ENCODE data around the gene ZNF217. TPM values are rescaled to one million over a fixed set of nuclear protein-coding genes. Genes with fewer than 3 reads are reported as not detected.

The ZNF217 gene
- total and polyA plus RNA-seq, 9 of the 15 experiments (the other 6 are each of a cell fraction or from before 2014, with no cell fraction given), result 3.0 to 41.8 (median 16.8) TPM

DNA sequence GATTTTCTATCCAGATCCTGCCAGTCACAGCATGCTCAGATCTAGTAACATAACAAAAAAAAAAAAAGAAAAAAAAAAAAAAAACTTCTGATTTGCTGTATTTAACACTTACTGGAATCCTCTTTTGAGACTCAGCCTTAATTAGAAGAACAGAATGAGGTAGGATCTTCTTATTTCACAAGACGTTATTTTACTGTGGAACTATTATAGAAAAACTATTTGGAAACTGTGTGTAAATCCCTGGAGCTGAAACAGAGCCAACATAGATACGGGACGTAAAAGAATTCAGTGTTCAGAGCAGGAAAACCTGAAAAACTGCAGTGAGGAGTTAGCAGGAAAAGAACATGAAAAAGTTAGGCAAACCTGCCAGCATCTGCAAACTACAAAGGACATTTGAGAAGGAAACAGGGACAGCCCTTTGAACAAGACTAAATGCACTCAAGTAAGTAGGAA lies 3.4 kb upstream of the ZNF217 start:
- intact Hi-C loops (cut with micrococcal nuclease), result no loop called here
- H3K27ac ChIP-seq (ENCODE audit: extremely low read depth, low read depth, low read length), result peak overlapping the region; percentile 25; the same call in 1 of the 3 replicates
- no peaks in the 10 kb centered on the region for H3K9me1 ChIP-seq (ENCODE audit: control insufficient read depth, insufficient read depth, low read length)

More for the DNA sequence above, 3.4 kb upstream of the ZNF217 start:
- 46% methylated on average over 3 of the region's 3 CpGs for WGBS (ENCODE audit: insufficient coverage, low coverage, missing lambda C conversion rate)
- in situ Hi-C loops (cut with MboI), result no loop called here
- peak overlapping the region in 1 of 2 experiments; percentile 69; a peak in 1 of 4 replicates for H3K9ac ChIP-seq (ENCODE audit: insufficient read depth in 1 of 2, low read depth in 2 of 2, low read length in 2 of 2)
- no peak overlapping the region for H3K4me3 ChIP-seq
- no peaks in the 10 kb centered on the region for H4K20me1 ChIP-seq (replicated peaks; ENCODE audit: control insufficient read depth, insufficient read depth, low read length)
- POLR2A ChIA-PET, result interaction anchor here (1.0 to 1.6 kb wide), 6 partner anchors 9 to 173 kb away, joined by 3 to 8 read pairs (median 4); no protein-coding TSS in a partner anchor
- no peak overlapping the region; the same call in 1 of the 2 replicates for H3K4me2 ChIP-seq (ENCODE audit: insufficient read depth, low read length)
- TF ChIP-seq, protein P1, sequence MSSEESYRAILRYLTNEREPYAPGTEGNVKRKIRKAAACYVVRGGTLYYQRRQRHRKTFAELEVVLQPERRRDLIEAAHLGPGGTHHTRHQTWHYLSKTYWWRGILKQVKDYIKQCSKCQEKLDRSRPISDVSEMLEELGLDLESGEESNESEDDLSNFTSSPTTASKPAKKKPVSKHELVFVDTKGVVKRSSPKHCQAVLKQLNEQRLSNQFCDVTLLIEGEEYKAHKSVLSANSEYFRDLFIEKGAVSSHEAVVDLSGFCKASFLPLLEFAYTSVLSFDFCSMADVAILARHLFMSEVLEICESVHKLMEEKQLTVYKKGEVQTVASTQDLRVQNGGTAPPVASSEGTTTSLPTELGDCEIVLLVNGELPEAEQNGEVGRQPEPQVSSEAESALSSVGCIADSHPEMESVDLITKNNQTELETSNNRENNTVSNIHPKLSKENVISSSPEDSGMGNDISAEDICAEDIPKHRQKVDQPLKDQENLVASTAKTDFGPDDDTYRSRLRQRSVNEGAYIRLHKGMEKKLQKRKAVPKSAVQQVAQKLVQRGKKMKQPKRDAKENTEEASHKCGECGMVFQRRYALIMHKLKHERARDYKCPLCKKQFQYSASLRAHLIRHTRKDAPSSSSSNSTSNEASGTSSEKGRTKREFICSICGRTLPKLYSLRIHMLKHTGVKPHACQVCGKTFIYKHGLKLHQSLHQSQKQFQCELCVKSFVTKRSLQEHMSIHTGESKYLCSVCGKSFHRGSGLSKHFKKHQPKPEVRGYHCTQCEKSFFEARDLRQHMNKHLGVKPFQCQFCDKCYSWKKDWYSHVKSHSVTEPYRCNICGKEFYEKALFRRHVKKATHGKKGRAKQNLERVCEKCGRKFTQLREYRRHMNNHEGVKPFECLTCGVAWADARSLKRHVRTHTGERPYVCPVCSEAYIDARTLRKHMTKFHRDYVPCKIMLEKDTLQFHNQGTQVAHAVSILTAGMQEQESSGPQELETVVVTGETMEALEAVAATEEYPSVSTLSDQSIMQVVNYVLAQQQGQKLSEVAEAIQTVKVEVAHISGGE (CRISPR knock-in tag; IDR thresholded peaks at IDR 0.05), result peak in 1 of 3 experiments; percentile 94; a peak in 2 of 6 replicates
- TF ChIP-seq ZNF778 (CRISPR knock-in tag; IDR thresholded peaks at IDR 0.05) (no peak), EWSR1 (IDR thresholded peaks at IDR 0.05; ENCODE audit: borderline replicate concordance, low read depth, partially characterized antibody) (peak; percentile 64), RFX1 (IDR thresholded peaks at IDR 0.05) (0 out of 2 replicates have a peak, but pooled peaks have one; percentile 22), NCOA6 (IDR thresholded peaks at IDR 0.05) (0 out of 2 replicates have a peak, but pooled peaks have one; percentile 23)
- TF ChIP-seq, protein P2, sequence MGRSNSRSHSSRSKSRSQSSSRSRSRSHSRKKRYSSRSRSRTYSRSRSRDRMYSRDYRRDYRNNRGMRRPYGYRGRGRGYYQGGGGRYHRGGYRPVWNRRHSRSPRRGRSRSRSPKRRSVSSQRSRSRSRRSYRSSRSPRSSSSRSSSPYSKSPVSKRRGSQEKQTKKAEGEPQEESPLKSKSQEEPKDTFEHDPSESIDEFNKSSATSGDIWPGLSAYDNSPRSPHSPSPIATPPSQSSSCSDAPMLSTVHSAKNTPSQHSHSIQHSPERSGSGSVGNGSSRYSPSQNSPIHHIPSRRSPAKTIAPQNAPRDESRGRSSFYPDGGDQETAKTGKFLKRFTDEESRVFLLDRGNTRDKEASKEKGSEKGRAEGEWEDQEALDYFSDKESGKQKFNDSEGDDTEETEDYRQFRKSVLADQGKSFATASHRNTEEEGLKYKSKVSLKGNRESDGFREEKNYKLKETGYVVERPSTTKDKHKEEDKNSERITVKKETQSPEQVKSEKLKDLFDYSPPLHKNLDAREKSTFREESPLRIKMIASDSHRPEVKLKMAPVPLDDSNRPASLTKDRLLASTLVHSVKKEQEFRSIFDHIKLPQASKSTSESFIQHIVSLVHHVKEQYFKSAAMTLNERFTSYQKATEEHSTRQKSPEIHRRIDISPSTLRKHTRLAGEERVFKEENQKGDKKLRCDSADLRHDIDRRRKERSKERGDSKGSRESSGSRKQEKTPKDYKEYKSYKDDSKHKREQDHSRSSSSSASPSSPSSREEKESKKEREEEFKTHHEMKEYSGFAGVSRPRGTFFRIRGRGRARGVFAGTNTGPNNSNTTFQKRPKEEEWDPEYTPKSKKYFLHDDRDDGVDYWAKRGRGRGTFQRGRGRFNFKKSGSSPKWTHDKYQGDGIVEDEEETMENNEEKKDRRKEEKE (IDR thresholded peaks at IDR 0.05; ENCODE audit: borderline replicate concordance in 1 of 2, control insufficient read depth in 1 of 2, low read depth in 2 of 2, low read length in 1 of 2), result peak in 1 of 2 experiments; percentile 46; a peak in 1 of 4 replicates
- TF ChIP-seq, protein P3, sequence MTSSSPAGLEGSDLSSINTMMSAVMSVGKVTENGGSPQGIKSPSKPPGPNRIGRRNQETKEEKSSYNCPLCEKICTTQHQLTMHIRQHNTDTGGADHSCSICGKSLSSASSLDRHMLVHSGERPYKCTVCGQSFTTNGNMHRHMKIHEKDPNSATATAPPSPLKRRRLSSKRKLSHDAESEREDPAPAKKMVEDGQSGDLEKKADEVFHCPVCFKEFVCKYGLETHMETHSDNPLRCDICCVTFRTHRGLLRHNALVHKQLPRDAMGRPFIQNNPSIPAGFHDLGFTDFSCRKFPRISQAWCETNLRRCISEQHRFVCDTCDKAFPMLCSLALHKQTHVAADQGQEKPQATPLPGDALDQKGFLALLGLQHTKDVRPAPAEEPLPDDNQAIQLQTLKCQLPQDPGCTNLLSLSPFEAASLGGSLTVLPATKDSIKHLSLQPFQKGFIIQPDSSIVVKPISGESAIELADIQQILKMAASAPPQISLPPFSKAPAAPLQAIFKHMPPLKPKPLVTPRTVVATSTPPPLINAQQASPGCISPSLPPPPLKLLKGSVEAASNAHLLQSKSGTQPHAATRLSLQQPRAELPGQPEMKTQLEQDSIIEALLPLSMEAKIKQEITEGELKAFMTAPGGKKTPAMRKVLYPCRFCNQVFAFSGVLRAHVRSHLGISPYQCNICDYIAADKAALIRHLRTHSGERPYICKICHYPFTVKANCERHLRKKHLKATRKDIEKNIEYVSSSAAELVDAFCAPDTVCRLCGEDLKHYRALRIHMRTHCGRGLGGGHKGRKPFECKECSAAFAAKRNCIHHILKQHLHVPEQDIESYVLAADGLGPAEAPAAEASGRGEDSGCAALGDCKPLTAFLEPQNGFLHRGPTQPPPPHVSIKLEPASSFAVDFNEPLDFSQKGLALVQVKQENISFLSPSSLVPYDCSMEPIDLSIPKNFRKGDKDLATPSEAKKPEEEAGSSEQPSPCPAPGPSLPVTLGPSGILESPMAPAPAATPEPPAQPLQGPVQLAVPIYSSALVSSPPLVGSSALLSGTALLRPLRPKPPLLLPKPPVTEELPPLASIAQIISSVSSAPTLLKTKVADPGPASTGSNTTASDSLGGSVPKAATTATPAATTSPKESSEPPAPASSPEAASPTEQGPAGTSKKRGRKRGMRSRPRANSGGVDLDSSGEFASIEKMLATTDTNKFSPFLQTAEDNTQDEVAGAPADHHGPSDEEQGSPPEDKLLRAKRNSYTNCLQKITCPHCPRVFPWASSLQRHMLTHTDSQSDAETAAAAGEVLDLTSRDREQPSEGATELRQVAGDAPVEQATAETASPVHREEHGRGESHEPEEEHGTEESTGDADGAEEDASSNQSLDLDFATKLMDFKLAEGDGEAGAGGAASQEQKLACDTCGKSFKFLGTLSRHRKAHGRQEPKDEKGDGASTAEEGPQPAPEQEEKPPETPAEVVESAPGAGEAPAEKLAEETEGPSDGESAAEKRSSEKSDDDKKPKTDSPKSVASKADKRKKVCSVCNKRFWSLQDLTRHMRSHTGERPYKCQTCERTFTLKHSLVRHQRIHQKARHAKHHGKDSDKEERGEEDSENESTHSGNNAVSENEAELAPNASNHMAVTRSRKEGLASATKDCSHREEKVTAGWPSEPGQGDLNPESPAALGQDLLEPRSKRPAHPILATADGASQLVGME (CRISPR knock-in tag; IDR thresholded peaks at IDR 0.05), result no peak
- H3K79me2 ChIP-seq (ENCODE audit: control insufficient read depth, insufficient read depth, low read length), result peaks cover 78% of the 10 kb centered on the region
- no peaks in the 10 kb centered on the region for H3K27me3 ChIP-seq (ENCODE audit: control insufficient read depth in 2 of 2, insufficient read depth in 2 of 2, low read length in 2 of 2)
- H3K9me3 ChIP-seq (replicated peaks; ENCODE audit: control insufficient read depth, insufficient read depth, low read depth, low read length), result no peaks in the 10 kb centered on the region
- DNase-seq (ENCODE audit: extremely low read depth in 1 of 4, low spot score in 3 of 4) (no peak), FAIRE-seq (no peak), ATAC-seq (no peak)
- no peak overlapping the region for H2AFZ ChIP-seq (ENCODE audit: low read depth, low read length)
- BruUV-seq (replicated peaks), result no TSS peak
- peaks cover 8% of the 10 kb centered on the region; the same call in 2 of the 3 replicates for H3K36me3 ChIP-seq (ENCODE audit: control insufficient read depth, insufficient read depth, low read length)
- peaks cover 22 to 30% of the 10 kb centered on the region in 2 experiments; a peak in 4 of 5 replicates for H3K4me1 ChIP-seq (replicated peaks in 1 of 2; ENCODE audit: control insufficient read depth in 2 of 2, insufficient read depth in 2 of 2, low read length in 2 of 2)
- CTCF ChIA-PET (ENCODE audit: low intra/inter-chr PET ratio), result no interaction called here
